ENCODE results near the gene MDH1. TPM values are rescaled to one million over a fixed set of nuclear protein-coding genes. Genes with fewer than 3 reads are reported as not detected.

The MDH1 gene
- total RNA-seq, result 10 to 100 TPM; 62.0 to 85.3 (median 71.3) TPM
- 118 TPM for total RNA-seq (2013)

DNA sequence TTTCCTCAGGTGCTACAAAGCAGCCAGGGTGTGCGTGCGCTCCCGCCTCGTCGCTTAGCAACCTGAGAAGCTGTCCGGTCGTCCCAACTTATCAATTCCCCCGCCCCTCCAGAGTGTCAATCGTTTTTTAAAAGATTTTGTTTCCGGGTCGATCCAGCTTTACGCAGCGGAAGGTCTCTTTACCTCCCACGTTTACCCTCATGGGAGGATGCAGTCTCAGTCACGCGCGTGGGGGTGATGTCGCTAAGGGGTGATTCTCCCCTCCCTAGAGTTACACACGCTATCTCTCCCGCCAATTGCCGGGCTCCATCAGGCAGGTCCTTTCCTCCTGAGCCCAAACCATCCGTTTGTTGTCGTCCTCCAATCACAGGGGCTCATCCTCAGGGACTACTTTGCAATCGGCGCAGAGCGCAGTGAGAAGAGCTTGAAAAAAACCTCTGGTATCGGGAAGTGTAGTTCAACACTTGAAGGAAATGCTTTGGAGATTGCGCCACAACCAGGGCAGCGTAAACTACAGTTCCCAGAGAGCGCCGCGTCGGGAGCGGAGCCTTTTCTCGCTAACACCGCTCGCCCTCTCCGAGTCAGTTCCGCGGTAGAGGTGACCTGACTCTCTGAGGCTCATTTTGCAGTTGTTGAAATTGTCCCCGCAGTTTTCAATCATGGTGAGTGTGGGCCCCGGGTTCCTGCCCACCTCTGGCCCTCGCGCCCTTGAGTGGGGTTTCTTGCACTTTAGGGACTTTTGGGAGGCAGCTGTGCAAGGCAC lies at the start of gene MDH1, which contains the start of gene WDPCP:
TSS of gene MDH1 (plus strand) at position 579 of the 763 bp plus-strand sequence. CDS start at position 660, 81 bp downstream.
TSS of gene WDPCP (minus strand) at position 93 of the 763 bp plus-strand sequence. CDS start 206 bp downstream, outside the sequence.
- Histone ChIP-seq H3K4me3 (ENCODE audit: low read length) (peak within 1 kb of the TSS; percentile 76), H3K4me1 (ENCODE audit: control insufficient read depth, insufficient read depth, low read length) (peaks cover 8% of the 10 kb centered on the region), H3K27me3 (ENCODE audit: control insufficient read depth, insufficient read depth, low read length) (no peaks in the 10 kb centered on the region), H3K9me3 (ENCODE audit: control insufficient read depth, insufficient read depth, low read length) (no peaks in the 10 kb centered on the region), H3K36me3 (ENCODE audit: control insufficient read depth, insufficient read depth, low read length) (no peaks in the 10 kb centered on the region), H3K27ac (ENCODE audit: low read length) (peak within 1 kb of the TSS; percentile 73)
- Mint-ChIP-seq H3K27ac (peak within 1 kb of the TSS; percentile 98 to 99), H3K4me3 (peak within 1 kb of the TSS; percentile 100), H3K36me3 (no peaks in the 10 kb centered on the region), H3K27me3 (ENCODE audit: low read depth in 2 of 2) (no peaks in the 10 kb centered on the region), H3K4me1 (peaks cover 47 to 49% of the 10 kb centered on the region in 2 donors), H3K9me3 (no peaks in the 10 kb centered on the region)
- DNase-seq, result peak; percentile 83 to 98
- TF ChIP-seq, protein P1, sequence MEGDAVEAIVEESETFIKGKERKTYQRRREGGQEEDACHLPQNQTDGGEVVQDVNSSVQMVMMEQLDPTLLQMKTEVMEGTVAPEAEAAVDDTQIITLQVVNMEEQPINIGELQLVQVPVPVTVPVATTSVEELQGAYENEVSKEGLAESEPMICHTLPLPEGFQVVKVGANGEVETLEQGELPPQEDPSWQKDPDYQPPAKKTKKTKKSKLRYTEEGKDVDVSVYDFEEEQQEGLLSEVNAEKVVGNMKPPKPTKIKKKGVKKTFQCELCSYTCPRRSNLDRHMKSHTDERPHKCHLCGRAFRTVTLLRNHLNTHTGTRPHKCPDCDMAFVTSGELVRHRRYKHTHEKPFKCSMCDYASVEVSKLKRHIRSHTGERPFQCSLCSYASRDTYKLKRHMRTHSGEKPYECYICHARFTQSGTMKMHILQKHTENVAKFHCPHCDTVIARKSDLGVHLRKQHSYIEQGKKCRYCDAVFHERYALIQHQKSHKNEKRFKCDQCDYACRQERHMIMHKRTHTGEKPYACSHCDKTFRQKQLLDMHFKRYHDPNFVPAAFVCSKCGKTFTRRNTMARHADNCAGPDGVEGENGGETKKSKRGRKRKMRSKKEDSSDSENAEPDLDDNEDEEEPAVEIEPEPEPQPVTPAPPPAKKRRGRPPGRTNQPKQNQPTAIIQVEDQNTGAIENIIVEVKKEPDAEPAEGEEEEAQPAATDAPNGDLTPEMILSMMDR (IDR thresholded peaks at IDR 0.05), result no peak
- under 1% methylated on average over 44 of the region's 44 CpGs for WGBS (ENCODE audit: insufficient coverage)
- intact Hi-C loops (cut with micrococcal nuclease), result loop anchor here (1.0 to 10.0 kb wide), 5 partner anchors 253 to 1542 kb away; partner anchors contain the start of genes EHBP1, PELI1, RAB1A and UGP2
- ATAC-seq, result peak; percentile 84 to 95 (median 85)

DNA sequence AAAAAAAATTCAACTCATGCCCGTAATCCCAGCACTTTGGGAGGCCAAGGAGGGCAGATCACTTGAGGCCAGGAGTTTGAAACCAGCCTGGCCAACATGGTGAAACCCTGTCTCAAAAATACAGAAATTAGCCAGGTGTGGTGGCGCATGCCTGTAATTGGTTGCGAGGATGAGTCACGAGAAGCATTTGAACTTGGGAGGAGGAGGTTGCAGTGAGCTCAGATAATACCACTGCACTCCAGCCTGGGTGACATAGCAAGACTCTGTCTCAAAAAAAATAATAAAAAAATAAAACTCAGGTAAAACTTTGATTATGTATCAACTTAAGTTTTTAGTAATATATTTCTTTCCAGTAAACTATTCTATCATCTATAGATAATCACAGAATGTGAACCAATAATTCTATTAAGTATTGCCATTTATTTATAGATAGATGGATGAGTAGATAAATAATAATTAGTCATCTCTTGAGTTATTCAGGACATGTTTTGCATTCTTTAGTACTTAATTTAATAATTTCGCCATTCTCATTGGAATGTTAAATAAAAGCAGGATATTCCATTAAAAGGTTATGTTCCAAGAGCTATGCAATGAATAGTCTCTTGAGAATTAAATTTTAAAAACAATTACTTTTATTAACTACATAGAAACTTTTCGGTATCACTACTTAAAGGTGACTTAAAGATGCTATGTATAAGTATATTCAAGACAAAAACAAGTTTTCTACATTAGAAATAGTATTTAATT lies 49.2 kb upstream of the MDH1 start:
- no peaks in the 10 kb centered on the region for H3K27me3 Mint-ChIP-seq (ENCODE audit: low read depth in 2 of 2)
- Histone ChIP-seq H3K27me3 (ENCODE audit: control insufficient read depth, insufficient read depth, low read length) (no peaks in the 10 kb centered on the region), H3K27ac (ENCODE audit: low read length) (no peak overlapping the region), H3K4me1 (ENCODE audit: control insufficient read depth, insufficient read depth, low read length) (no peaks in the 10 kb centered on the region), H3K4me3 (ENCODE audit: low read length) (no peak overlapping the region), H3K36me3 (ENCODE audit: control insufficient read depth, insufficient read depth, low read length) (no peaks in the 10 kb centered on the region), H3K9me3 (ENCODE audit: control insufficient read depth, insufficient read depth, low read length) (no peaks in the 10 kb centered on the region)
- no peaks in the 10 kb centered on the region for H3K4me1 Mint-ChIP-seq
- TF ChIP-seq, protein P1 (IDR thresholded peaks at IDR 0.05), result no peak
- ATAC-seq (no peak), DNase-seq (no peak)
- no peaks in the 10 kb centered on the region for H3K36me3 Mint-ChIP-seq
- no peak overlapping the region for H3K27ac Mint-ChIP-seq
- H3K4me3 Mint-ChIP-seq, result no peak overlapping the region
- WGBS (ENCODE audit: insufficient coverage), result 89% methylated on average over 4 of the region's 6 CpGs
- intact Hi-C loops (cut with micrococcal nuclease), result loop anchor here (10.0 kb wide), 1 partner anchor 1085 kb away; no protein-coding TSS in a partner anchor
- no peaks in the 10 kb centered on the region for H3K9me3 Mint-ChIP-seq

DNA sequence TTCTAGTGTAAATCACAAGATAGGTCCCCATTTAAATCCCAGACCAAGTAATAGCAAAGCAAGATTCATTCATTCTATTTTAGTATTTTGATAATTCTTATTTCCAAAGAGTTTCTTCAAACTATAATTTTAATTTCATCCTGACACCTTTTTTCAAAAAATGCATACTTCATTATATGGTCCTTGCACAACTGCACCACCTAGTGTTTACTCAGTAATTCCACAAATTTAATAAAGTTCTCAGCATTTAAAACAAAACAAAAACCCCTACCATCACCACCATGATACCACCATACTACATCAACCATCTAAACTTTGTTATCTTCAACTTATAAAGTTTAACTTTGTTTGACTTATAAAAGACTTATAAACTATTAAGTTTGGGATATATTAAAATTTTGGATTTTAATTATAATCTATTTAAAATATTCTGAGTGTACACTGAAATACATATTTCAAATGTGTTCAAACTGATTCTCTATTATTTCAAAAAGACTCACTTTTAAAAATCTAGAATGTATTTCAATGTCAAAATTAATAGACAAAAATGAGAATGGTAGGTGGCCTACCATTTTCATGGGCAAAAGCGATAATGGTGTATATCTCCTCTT lies 44.6 kb upstream of the MDH1 start:
- Mint-ChIP-seq H3K27me3 (ENCODE audit: low read depth in 2 of 2) (no peaks in the 10 kb centered on the region), H3K9me3 (no peaks in the 10 kb centered on the region), H3K4me1 (no peaks in the 10 kb centered on the region), H3K36me3 (no peaks in the 10 kb centered on the region), H3K27ac (no peak overlapping the region), H3K4me3 (no peak overlapping the region)
- H3K27ac ChIP-seq (ENCODE audit: low read length), result no peak overlapping the region
- no peaks in the 10 kb centered on the region for H3K27me3 ChIP-seq (ENCODE audit: control insufficient read depth, insufficient read depth, low read length)
- ATAC-seq (no peak), DNase-seq (peak in 1 of 2 donors; percentile 18)
- no peak overlapping the region for H3K4me3 ChIP-seq (ENCODE audit: low read length)
- intact Hi-C loops (cut with micrococcal nuclease), result loop anchor here (10.0 kb wide), 1 partner anchor 1089 kb away; no protein-coding TSS in a partner anchor
- H3K4me1 ChIP-seq (ENCODE audit: control insufficient read depth, insufficient read depth, low read length), result no peaks in the 10 kb centered on the region
- no peaks in the 10 kb centered on the region for H3K36me3 ChIP-seq (ENCODE audit: control insufficient read depth, insufficient read depth, low read length)
- TF ChIP-seq, protein P1 (IDR thresholded peaks at IDR 0.05), result peak; percentile 46
- no peaks in the 10 kb centered on the region for H3K9me3 ChIP-seq (ENCODE audit: control insufficient read depth, insufficient read depth, low read length)
- no CpG with 5 or more reads among the region's 1 CpG for WGBS (ENCODE audit: insufficient coverage)
